RWPE2 (cell line): ENCODE measurements around the gene RPS16.

Source experiments
- ATAC-seq: fragments of 200-7000 bp; cut with Tn5 transposase; 3 replicates; pipeline ENCODE4 v1.9.1; 2021; ENCODE audit warnings: low read depth
- DNase-seq: peaks from one replicate; pipeline ENCODE4 v3.0.0-alpha.2; 2020; ENCODE audit warnings: low spot score
- H3K27ac ChIP-seq: fragments of 450-650 bp; 2 replicates; pipeline ENCODE4 v1.5.1; 2017; ENCODE audit warnings: mild to moderate bottlenecking; ENCODE audit not compliant: poor library complexity, severe bottlenecking
- H3K27me3 ChIP-seq: fragments of 250-450 bp; sonication (Bioruptor Pico); 2 replicates; pipeline ENCODE4 v1.5.1; 2021; ENCODE audit warnings: mild to moderate bottlenecking, moderate library complexity; ENCODE audit not compliant: insufficient read depth, poor library complexity, severe bottlenecking
- H3K36me3 ChIP-seq: fragments of 250-450 bp; sonication (Bioruptor Pico); 2 replicates; pipeline ENCODE4 v1.5.1; 2020; ENCODE audit warnings: low read depth, mild to moderate bottlenecking, moderate library complexity
- H3K4me1 ChIP-seq: fragments of 250-450 bp; sonication (Bioruptor Pico); 2 replicates; pipeline ENCODE4 v1.5.1; 2021; ENCODE audit warnings: mild to moderate bottlenecking, moderate library complexity; ENCODE audit not compliant: insufficient read depth, poor library complexity, severe bottlenecking
- H3K4me3 ChIP-seq: fragments of 250-450 bp; sonication (Bioruptor Pico); 2 replicates; pipeline ENCODE4 v1.5.1; 2021; ENCODE audit warnings: mild to moderate bottlenecking, moderate library complexity; ENCODE audit not compliant: severe bottlenecking
- H3K9me3 ChIP-seq: fragments of 250-450 bp; sonication (Bioruptor Pico); 2 replicates; pipeline ENCODE4 v1.5.1; 2021; ENCODE audit warnings: mild to moderate bottlenecking, moderate library complexity; ENCODE audit not compliant: severe bottlenecking
- CTCF ChIP-seq: fragments of 450-650 bp; IDR thresholded peaks from one replicate; pipeline ENCODE4 v1.5.1; 2017; ENCODE audit warnings: mild to moderate bottlenecking, moderate library complexity; ENCODE audit not compliant: poor library complexity, severe bottlenecking

RPS16 gene

GRCh38 chr19:39435499-39436349, at the start of gene RPS16:
TSS of gene RPS16 (minus strand) at chr19:39435949. CDS start at chr19:39435895, 54 bp downstream.
- H3K36me3 ChIP-seq, result peaks cover 38% of the 10 kb centered on the region
- H3K4me1 ChIP-seq, result peaks cover 20% of the 10 kb centered on the region
- no peak for TF ChIP-seq CTCF
- peak within 1 kb of the TSS; percentile 89 for H3K4me3 ChIP-seq
- no peaks in the 10 kb centered on the region for H3K27me3 ChIP-seq
- no peaks in the 10 kb centered on the region for H3K9me3 ChIP-seq
- ATAC-seq, result peak; percentile 80
- DNase-seq, result peak; percentile 98
- peak within 1 kb of the TSS; percentile 72 for H3K27ac ChIP-seq

DNA sequence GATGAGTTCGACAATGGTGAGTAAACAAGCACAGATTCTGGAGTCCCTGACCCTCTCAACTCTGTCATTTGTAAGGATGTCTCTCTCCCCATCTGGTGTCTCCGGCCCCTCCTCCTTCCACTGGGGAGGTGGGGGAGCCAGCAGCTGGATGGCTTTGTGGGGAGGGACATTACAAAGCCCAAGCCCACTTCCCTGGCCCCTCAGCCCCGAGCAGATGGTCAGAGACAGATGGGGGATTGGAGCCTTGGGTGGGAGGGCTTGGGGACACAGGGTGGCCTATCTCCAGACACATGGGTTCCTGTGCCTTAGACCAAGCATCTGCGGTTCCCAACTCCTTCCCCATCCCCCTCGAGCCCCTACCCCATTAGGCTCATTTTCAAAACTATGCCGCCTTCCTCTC, 47.4 kb upstream of the RPS16 start:
- DNase-seq (no peak), ATAC-seq (no peak)
- H3K27ac ChIP-seq, result no peak overlapping the region
- no peaks in the 10 kb centered on the region for H3K27me3 ChIP-seq
- no peaks in the 10 kb centered on the region for H3K9me3 ChIP-seq
- H3K4me1 ChIP-seq, result no peaks in the 10 kb centered on the region
- peaks cover 44% of the 10 kb centered on the region for H3K36me3 ChIP-seq
- H3K4me3 ChIP-seq, result no peak overlapping the region
- no peak for TF ChIP-seq CTCF

- no peaks in the 10 kb centered on the region for H3K27me3 ChIP-seq
- H3K4me1 ChIP-seq, result no peaks in the 10 kb centered on the region
- no peak for TF ChIP-seq CTCF
- peak overlapping the region; percentile 56 for H3K27ac ChIP-seq
- no peak for ATAC-seq
- peak overlapping the region; percentile 76 for H3K4me3 ChIP-seq
- no peak for DNase-seq
- peaks cover 38% of the 10 kb centered on the region for H3K36me3 ChIP-seq
- no peaks in the 10 kb centered on the region for H3K9me3 ChIP-seq
These were observed 45.9 kb upstream of the RPS16 start for GRCh38 chr19:39481676-39482075.

GRCh38 chr19:39481229-39481545, 45.4 kb upstream of the RPS16 start:
- ATAC-seq, result 0 out of 3 replicates have a peak, but pooled peaks have one; percentile 4
- H3K4me1 ChIP-seq, result no peaks in the 10 kb centered on the region
- H3K27ac ChIP-seq, result peak overlapping the region; percentile 56
- no peaks in the 10 kb centered on the region for H3K9me3 ChIP-seq
- H3K27me3 ChIP-seq, result no peaks in the 10 kb centered on the region
- TF ChIP-seq CTCF, result no peak
- H3K4me3 ChIP-seq, result peak overlapping the region; percentile 76
- peaks cover 38% of the 10 kb centered on the region for H3K36me3 ChIP-seq
- no peak for DNase-seq
